Left ventricle myocardium superior (tissue), 1 donor: ENCODE data around the gene GFRA1. TPM values are rescaled to one million over a fixed set of nuclear protein-coding genes. Genes with fewer than 3 reads are reported as not detected.

Source experiments
- ATAC-seq: fragments of 200-7000 bp; cut with Tn5 transposase; one replicate; pipeline ENCODE4 v1.9.1; 2020; ENCODE audit warnings: mild to moderate bottlenecking, moderate library complexity
- DNase-seq: peaks from one replicate; pipeline ENCODE4 v3.0.0-alpha.2; 2020
- intact Hi-C: fragments of 100-400 bp; cut with micrococcal nuclease; formaldehyde crosslinking; loops from one replicate; pipeline ENCODE4 v1.11.0; 2022
- total RNA-seq: library from RNA; stranded (reverse); fragmentation: NEBNext Ultra II Directional; extraction: Animal tissue kit (Norgen Biotek cat#: 25700); gene quantifications from one replicate; pipeline ENCODE4 v1.2.1, GENCODE V29; 2021
- donor health status: DM: no; HTN: yes; CAD: no; lungs with severe emphysema.

GFRA1 gene
- total RNA-seq, 1 donor from 2014 or later = 6.7 TPM

GRCh38 chr10:116274064-116274904, 1.3 kb upstream of the GFRA1 start:
- intact Hi-C loops = no loop called here
- peak; percentile 42 for ATAC-seq
- DNase-seq = peak; percentile 43

- peak; percentile 58 for DNase-seq
- intact Hi-C loops = no loop called here
- peak; percentile 42 for ATAC-seq
Observed at GRCh38 chr10:116271593-116272439, 1.2 kb downstream of the GFRA1 start.

GRCh38 chr10:116270771-116271592, 2.0 kb downstream of the GFRA1 start:
- DNase-seq (peak; percentile 35), ATAC-seq (peak; percentile 68)
- intact Hi-C loops = no loop called here

- ATAC-seq (no peak), DNase-seq (peak; percentile 69)
- intact Hi-C loops = no loop called here
Observed at GRCh38 chr10:116270126-116270770, 2.8 kb downstream of the GFRA1 start.

GRCh38 chr10:116269619-116270018, 3.4 kb downstream of the GFRA1 start:
- DNase-seq (peak; percentile 52), ATAC-seq (no peak)
- intact Hi-C loops = no loop called here

- no peak for DNase-seq
- intact Hi-C loops = no loop called here
Observed at GRCh38 chr10:116268976-116269375, 4.0 kb downstream of the GFRA1 start.

GRCh38 chr10:116265686-116266085, 7.3 kb downstream of the GFRA1 start:
- ATAC-seq = no peak
- DNase-seq = no peak
- intact Hi-C loops = no loop called here

More at GRCh38 chr10:116268976-116269375, 4.0 kb downstream of the GFRA1 start:
- ATAC-seq = no peak

GRCh38 chr10:116263870-116264655, 8.9 kb downstream of the GFRA1 start:
- ATAC-seq = no peak
- intact Hi-C loops = no loop called here
- no peak for DNase-seq

GRCh38 chr10:116262678-116263077, 10.3 kb downstream of the GFRA1 start:
- DNase-seq = no peak
- intact Hi-C loops = no loop called here
- ATAC-seq = no peak

- intact Hi-C loops = no loop called here
- ATAC-seq = no peak
- no peak for DNase-seq
Observed at GRCh38 chr10:116260599-116260998, 12.4 kb downstream of the GFRA1 start.

GRCh38 chr10:116259638-116260037, 13.4 kb downstream of the GFRA1 start:
- no peak for ATAC-seq
- DNase-seq = no peak
- intact Hi-C loops = no loop called here

GRCh38 chr10:116257785-116258184, 15.2 kb downstream of the GFRA1 start:
- ATAC-seq (no peak), DNase-seq (no peak)
- intact Hi-C loops = no loop called here

- ATAC-seq = no peak
- no peak for DNase-seq
- intact Hi-C loops = no loop called here
Observed at GRCh38 chr10:116256752-116257259, 16.2 kb downstream of the GFRA1 start.

- intact Hi-C loops = no loop called here
- ATAC-seq = no peak
- DNase-seq = no peak
Observed at GRCh38 chr10:116255886-116256751, 16.9 kb downstream of the GFRA1 start.

- intact Hi-C loops = no loop called here
- DNase-seq (no peak), ATAC-seq (peak; percentile 35)
Observed at GRCh38 chr10:116254422-116255155, 18.4 kb downstream of the GFRA1 start.

GRCh38 chr10:116253716-116254115, 19.3 kb downstream of the GFRA1 start:
- no peak for DNase-seq
- intact Hi-C loops = no loop called here
- no peak for ATAC-seq
